ENCODE results near the gene SETMAR.

DNA sequence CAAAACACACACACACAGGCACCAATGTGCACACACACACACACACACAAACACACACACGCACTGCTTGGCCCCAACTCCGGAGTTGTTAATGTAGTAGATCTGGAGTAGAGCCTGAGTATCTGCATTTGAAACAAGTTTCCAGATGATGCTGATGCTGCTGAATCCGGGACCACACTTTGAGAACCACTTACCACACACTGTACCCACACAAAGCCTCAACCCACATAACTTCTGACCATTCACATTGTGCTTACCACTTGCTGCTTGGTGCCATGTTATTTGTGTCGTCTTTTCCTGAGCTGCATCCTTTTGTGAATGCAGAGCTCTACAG lies 36.9 kb downstream of the SETMAR start:
- TF ChIP-seq, protein P1, sequence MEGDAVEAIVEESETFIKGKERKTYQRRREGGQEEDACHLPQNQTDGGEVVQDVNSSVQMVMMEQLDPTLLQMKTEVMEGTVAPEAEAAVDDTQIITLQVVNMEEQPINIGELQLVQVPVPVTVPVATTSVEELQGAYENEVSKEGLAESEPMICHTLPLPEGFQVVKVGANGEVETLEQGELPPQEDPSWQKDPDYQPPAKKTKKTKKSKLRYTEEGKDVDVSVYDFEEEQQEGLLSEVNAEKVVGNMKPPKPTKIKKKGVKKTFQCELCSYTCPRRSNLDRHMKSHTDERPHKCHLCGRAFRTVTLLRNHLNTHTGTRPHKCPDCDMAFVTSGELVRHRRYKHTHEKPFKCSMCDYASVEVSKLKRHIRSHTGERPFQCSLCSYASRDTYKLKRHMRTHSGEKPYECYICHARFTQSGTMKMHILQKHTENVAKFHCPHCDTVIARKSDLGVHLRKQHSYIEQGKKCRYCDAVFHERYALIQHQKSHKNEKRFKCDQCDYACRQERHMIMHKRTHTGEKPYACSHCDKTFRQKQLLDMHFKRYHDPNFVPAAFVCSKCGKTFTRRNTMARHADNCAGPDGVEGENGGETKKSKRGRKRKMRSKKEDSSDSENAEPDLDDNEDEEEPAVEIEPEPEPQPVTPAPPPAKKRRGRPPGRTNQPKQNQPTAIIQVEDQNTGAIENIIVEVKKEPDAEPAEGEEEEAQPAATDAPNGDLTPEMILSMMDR (IDR thresholded peaks at IDR 0.05 in 2 of 3, conservative IDR thresholded peaks at IDR 0.05 in 1 of 3; ENCODE audit: borderline replicate concordance in 1 of 3, insufficient read depth in 1 of 3, low read depth in 2 of 3, low read length in 2 of 3), result no peak
- TF ChIP-seq, protein P2, sequence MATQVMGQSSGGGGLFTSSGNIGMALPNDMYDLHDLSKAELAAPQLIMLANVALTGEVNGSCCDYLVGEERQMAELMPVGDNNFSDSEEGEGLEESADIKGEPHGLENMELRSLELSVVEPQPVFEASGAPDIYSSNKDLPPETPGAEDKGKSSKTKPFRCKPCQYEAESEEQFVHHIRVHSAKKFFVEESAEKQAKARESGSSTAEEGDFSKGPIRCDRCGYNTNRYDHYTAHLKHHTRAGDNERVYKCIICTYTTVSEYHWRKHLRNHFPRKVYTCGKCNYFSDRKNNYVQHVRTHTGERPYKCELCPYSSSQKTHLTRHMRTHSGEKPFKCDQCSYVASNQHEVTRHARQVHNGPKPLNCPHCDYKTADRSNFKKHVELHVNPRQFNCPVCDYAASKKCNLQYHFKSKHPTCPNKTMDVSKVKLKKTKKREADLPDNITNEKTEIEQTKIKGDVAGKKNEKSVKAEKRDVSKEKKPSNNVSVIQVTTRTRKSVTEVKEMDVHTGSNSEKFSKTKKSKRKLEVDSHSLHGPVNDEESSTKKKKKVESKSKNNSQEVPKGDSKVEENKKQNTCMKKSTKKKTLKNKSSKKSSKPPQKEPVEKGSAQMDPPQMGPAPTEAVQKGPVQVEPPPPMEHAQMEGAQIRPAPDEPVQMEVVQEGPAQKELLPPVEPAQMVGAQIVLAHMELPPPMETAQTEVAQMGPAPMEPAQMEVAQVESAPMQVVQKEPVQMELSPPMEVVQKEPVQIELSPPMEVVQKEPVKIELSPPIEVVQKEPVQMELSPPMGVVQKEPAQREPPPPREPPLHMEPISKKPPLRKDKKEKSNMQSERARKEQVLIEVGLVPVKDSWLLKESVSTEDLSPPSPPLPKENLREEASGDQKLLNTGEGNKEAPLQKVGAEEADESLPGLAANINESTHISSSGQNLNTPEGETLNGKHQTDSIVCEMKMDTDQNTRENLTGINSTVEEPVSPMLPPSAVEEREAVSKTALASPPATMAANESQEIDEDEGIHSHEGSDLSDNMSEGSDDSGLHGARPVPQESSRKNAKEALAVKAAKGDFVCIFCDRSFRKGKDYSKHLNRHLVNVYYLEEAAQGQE (IDR thresholded peaks at IDR 0.05; ENCODE audit: low read depth), result no peak
- TF ChIP-seq, protein P3, sequence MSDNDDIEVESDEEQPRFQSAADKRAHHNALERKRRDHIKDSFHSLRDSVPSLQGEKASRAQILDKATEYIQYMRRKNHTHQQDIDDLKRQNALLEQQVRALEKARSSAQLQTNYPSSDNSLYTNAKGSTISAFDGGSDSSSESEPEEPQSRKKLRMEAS (IDR thresholded peaks at IDR 0.05), result no peak
- TF ChIP-seq YY1 (IDR thresholded peaks at IDR 0.05; ENCODE audit: extremely low read depth, insufficient replicate concordance, low read depth, low read length), result no peak
- no peak for TF ChIP-seq EZH2phosphoT487 (IDR thresholded peaks at IDR 0.05; ENCODE audit: borderline replicate concordance)
- no peak for TF ChIP-seq RAD21 (IDR thresholded peaks at IDR 0.05; ENCODE audit: low read depth)
- no peak for TF ChIP-seq JUND (IDR thresholded peaks at IDR 0.05)
- no peak for TF ChIP-seq CEBPB (IDR thresholded peaks at IDR 0.05; ENCODE audit: low read depth)
- TF ChIP-seq ZNF274 (IDR thresholded peaks at IDR 0.05; ENCODE audit: low read depth, low read length), result no peak
- TF ChIP-seq POLR2AphosphoS5 (IDR thresholded peaks at IDR 0.05; ENCODE audit: low read depth, low read length), result no peak
